ENCODE results near the gene ADGRG1.

GRCh38 chr16:57699899-57700298 is 71.5 kb downstream of the ADGRG1 start:
- TF ChIP-seq EZH2 (IDR thresholded peaks at IDR 0.05; ENCODE audit: borderline replicate concordance, insufficient read depth, low read depth, low read length, poor library complexity, severe bottlenecking) (no peak), CTCF (IDR thresholded peaks at IDR 0.05) (no peak)

Data from B cell (primary cell).